Measurements from ENCODE around the gene CRY1.

CRY1 gene

GRCh38 chr12:106975993-106976658, 117.2 kb downstream of the CRY1 start:
- peaks cover 48% of the 10 kb centered on the region for H3K36me3 ChIP-seq (ENCODE audit: control insufficient read depth, insufficient read depth, low read length, severe bottlenecking)
- no peaks in the 10 kb centered on the region for H3K27me3 ChIP-seq (replicated peaks; ENCODE audit: control insufficient read depth, insufficient read depth, low read length)
- peak overlapping the region; percentile 51 for H3K9ac ChIP-seq (ENCODE audit: low read length)
- H3K4me3 ChIP-seq (ENCODE audit: low read length), result peak overlapping the region; percentile 2
- DNase-seq (ENCODE audit: low read depth), result peak; percentile 69
- H3K9me3 ChIP-seq (ENCODE audit: control insufficient read depth, low read length), result no peaks in the 10 kb centered on the region
- H3K4me1 ChIP-seq (ENCODE audit: control insufficient read depth, insufficient read depth, low read length), result peaks cover 69% of the 10 kb centered on the region

- no peak for DNase-seq (ENCODE audit: low read depth)
- H3K36me3 ChIP-seq (ENCODE audit: control insufficient read depth, insufficient read depth, low read length, severe bottlenecking), result peaks cover 58% of the 10 kb centered on the region
- no peaks in the 10 kb centered on the region for H3K9me3 ChIP-seq (ENCODE audit: control insufficient read depth, low read length)
Measured at GRCh38 chr12:106975098-106975497, 118.3 kb downstream of the CRY1 start.

GRCh38 chr12:106974511-106974910, 118.8 kb downstream of the CRY1 start:
- Histone ChIP-seq H3K4me3 (ENCODE audit: low read length) (no peak overlapping the region), H3K9me3 (ENCODE audit: control insufficient read depth, low read length) (no peaks in the 10 kb centered on the region), H3K4me1 (ENCODE audit: control insufficient read depth, insufficient read depth, low read length) (peaks cover 69% of the 10 kb centered on the region), H3K9ac (ENCODE audit: low read length) (peak overlapping the region; percentile 6), H3K36me3 (ENCODE audit: control insufficient read depth, insufficient read depth, low read length, severe bottlenecking) (peaks cover 64% of the 10 kb centered on the region), H3K27me3 (replicated peaks; ENCODE audit: control insufficient read depth, insufficient read depth, low read length) (no peaks in the 10 kb centered on the region)
- DNase-seq (ENCODE audit: low read depth), result no peak

More at GRCh38 chr12:106975098-106975497, 118.3 kb downstream of the CRY1 start:
- Histone ChIP-seq H3K27me3 (replicated peaks; ENCODE audit: control insufficient read depth, insufficient read depth, low read length) (no peaks in the 10 kb centered on the region), H3K9ac (ENCODE audit: low read length) (no peak overlapping the region), H3K4me3 (ENCODE audit: low read length) (no peak overlapping the region), H3K4me1 (ENCODE audit: control insufficient read depth, insufficient read depth, low read length) (peaks cover 69% of the 10 kb centered on the region)

GRCh38 chr12:106973545-106973944, 119.8 kb downstream of the CRY1 start:
- H3K4me3 ChIP-seq (ENCODE audit: low read length), result no peak overlapping the region
- DNase-seq (ENCODE audit: low read depth), result no peak
- no peak overlapping the region for H3K9ac ChIP-seq (ENCODE audit: low read length)
- no peaks in the 10 kb centered on the region for H3K27me3 ChIP-seq (replicated peaks; ENCODE audit: control insufficient read depth, insufficient read depth, low read length)
- peaks cover 63% of the 10 kb centered on the region for H3K4me1 ChIP-seq (ENCODE audit: control insufficient read depth, insufficient read depth, low read length)
- no peaks in the 10 kb centered on the region for H3K9me3 ChIP-seq (ENCODE audit: control insufficient read depth, low read length)
- peaks cover 67% of the 10 kb centered on the region for H3K36me3 ChIP-seq (ENCODE audit: control insufficient read depth, insufficient read depth, low read length, severe bottlenecking)

GRCh38 chr12:106971065-106971464, 122.3 kb downstream of the CRY1 start:
- peaks cover 38% of the 10 kb centered on the region for H3K4me1 ChIP-seq (ENCODE audit: control insufficient read depth, insufficient read depth, low read length)

DNA sequence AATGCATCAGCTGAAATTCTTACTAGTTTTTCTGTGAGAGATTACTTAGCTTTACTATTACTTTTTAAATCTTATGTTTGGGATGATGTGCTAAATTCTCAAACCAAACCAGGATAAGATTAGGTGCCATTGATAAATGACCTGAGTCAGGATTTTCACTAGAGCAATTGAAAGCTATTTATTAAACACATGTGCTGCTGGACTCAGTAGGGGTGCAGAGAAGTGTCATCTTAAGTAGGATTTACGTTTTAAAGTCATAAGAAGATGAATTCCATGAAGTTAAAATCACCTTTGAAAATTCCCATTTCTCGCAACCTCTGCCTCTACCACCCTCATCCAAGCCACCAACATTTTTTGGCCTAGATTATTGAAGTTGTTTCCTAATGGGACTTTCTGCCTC, 128.8 kb downstream of the CRY1 start:
- Histone ChIP-seq H3K36me3 (ENCODE audit: control insufficient read depth, insufficient read depth, low read length, severe bottlenecking) (peaks cover 74% of the 10 kb centered on the region), H3K9me3 (ENCODE audit: control insufficient read depth, low read length) (no peaks in the 10 kb centered on the region), H3K9ac (ENCODE audit: low read length) (no peak overlapping the region), H3K4me1 (ENCODE audit: control insufficient read depth, insufficient read depth, low read length) (peaks cover 22% of the 10 kb centered on the region), H3K27me3 (replicated peaks; ENCODE audit: control insufficient read depth, insufficient read depth, low read length) (no peaks in the 10 kb centered on the region), H3K4me3 (ENCODE audit: low read length) (no peak overlapping the region)
- DNase-seq (ENCODE audit: low read depth), result no peak

More at GRCh38 chr12:106971065-106971464, 122.3 kb downstream of the CRY1 start:
- no peak overlapping the region for H3K9ac ChIP-seq (ENCODE audit: low read length)
- H3K9me3 ChIP-seq (ENCODE audit: control insufficient read depth, low read length), result no peaks in the 10 kb centered on the region
- no peak overlapping the region for H3K4me3 ChIP-seq (ENCODE audit: low read length)
- H3K36me3 ChIP-seq (ENCODE audit: control insufficient read depth, insufficient read depth, low read length, severe bottlenecking), result peaks cover 87% of the 10 kb centered on the region
- no peaks in the 10 kb centered on the region for H3K27me3 ChIP-seq (replicated peaks; ENCODE audit: control insufficient read depth, insufficient read depth, low read length)
- DNase-seq (ENCODE audit: low read depth), result no peak

- H3K36me3 ChIP-seq (ENCODE audit: control insufficient read depth, insufficient read depth, low read length, severe bottlenecking), result peaks cover 56% of the 10 kb centered on the region
- H3K9ac ChIP-seq (ENCODE audit: low read length), result no peak overlapping the region
- peak; percentile 22 for DNase-seq (ENCODE audit: low read depth)
- H3K4me3 ChIP-seq (ENCODE audit: low read length), result no peak overlapping the region
- no peaks in the 10 kb centered on the region for H3K27me3 ChIP-seq (replicated peaks; ENCODE audit: control insufficient read depth, insufficient read depth, low read length)
- H3K4me1 ChIP-seq (ENCODE audit: control insufficient read depth, insufficient read depth, low read length), result peaks cover 33% of the 10 kb centered on the region
- H3K9me3 ChIP-seq (ENCODE audit: control insufficient read depth, low read length), result no peaks in the 10 kb centered on the region
Measured at GRCh38 chr12:106962286-106962685, 131.1 kb downstream of the CRY1 start.

DNA sequence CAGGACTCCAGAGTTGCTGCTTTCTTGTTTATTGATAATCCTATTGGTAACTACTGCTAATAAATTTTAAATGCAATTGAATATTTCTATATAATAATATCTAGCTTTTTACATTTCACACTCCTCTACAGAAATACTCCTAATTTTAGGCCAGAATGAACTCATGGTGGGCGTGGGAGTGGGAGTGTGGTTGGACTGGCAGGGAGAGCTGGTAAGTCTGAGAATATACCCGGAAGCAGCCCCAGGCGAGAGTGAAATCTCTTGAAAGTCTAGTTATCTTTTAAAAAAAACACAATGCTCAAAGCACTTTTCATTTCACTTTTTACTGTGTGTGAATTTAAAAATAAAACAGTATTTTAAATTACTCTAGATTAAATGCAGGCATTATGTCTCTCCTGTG, 132.9 kb downstream of the CRY1 start:
- no peaks in the 10 kb centered on the region for H3K9me3 ChIP-seq (ENCODE audit: control insufficient read depth, low read length)

DNA sequence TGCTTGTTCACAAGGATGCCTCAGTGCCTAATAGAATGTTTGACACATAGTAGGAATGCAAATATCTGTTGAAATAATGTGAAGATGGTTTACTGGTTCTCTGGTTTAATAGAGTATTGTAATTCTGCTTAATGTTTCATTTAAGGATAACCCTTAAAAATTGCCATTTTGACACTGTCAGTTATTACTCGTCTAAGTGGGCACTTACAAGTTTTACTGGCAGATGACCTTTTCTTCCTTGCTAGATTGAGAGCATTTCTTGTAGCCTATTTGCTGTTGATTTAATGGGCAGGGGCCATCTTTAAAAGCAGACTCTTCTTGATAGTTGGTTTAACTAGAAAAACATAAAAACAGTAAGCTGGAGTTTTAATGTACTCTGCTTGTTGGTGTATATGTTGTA, 135.8 kb downstream of the CRY1 start:
- H3K9ac ChIP-seq (ENCODE audit: low read length), result peak overlapping the region; percentile 96
- H3K4me3 ChIP-seq (ENCODE audit: low read length), result peak overlapping the region; percentile 93
- peaks cover 13% of the 10 kb centered on the region for H3K36me3 ChIP-seq (ENCODE audit: control insufficient read depth, insufficient read depth, low read length, severe bottlenecking)
- H3K4me1 ChIP-seq (ENCODE audit: control insufficient read depth, insufficient read depth, low read length), result peaks cover 47% of the 10 kb centered on the region
- peak; percentile 44 for DNase-seq (ENCODE audit: low read depth)
- H3K9me3 ChIP-seq (ENCODE audit: control insufficient read depth, low read length), result no peaks in the 10 kb centered on the region
- H3K27me3 ChIP-seq (replicated peaks; ENCODE audit: control insufficient read depth, insufficient read depth, low read length), result no peaks in the 10 kb centered on the region

More for the DNA sequence above, 132.9 kb downstream of the CRY1 start:
- no peaks in the 10 kb centered on the region for H3K27me3 ChIP-seq (replicated peaks; ENCODE audit: control insufficient read depth, insufficient read depth, low read length)
- H3K9ac ChIP-seq (ENCODE audit: low read length), result no peak overlapping the region
- no peak overlapping the region for H3K4me3 ChIP-seq (ENCODE audit: low read length)
- DNase-seq (ENCODE audit: low read depth), result no peak
- H3K4me1 ChIP-seq (ENCODE audit: control insufficient read depth, insufficient read depth, low read length), result peaks cover 33% of the 10 kb centered on the region
- H3K36me3 ChIP-seq (ENCODE audit: control insufficient read depth, insufficient read depth, low read length, severe bottlenecking), result peaks cover 40% of the 10 kb centered on the region

- H3K9me3 ChIP-seq (ENCODE audit: control insufficient read depth, low read length), result no peaks in the 10 kb centered on the region
- H3K4me1 ChIP-seq (ENCODE audit: control insufficient read depth, insufficient read depth, low read length), result peaks cover 36% of the 10 kb centered on the region
- H3K27me3 ChIP-seq (replicated peaks; ENCODE audit: control insufficient read depth, insufficient read depth, low read length), result no peaks in the 10 kb centered on the region
- peak overlapping the region; percentile 93 for H3K4me3 ChIP-seq (ENCODE audit: low read length)
- peak overlapping the region; percentile 96 for H3K9ac ChIP-seq (ENCODE audit: low read length)
- peak; percentile 83 for DNase-seq (ENCODE audit: low read depth)
- H3K36me3 ChIP-seq (ENCODE audit: control insufficient read depth, insufficient read depth, low read length, severe bottlenecking), result peaks cover 6% of the 10 kb centered on the region
Measured at GRCh38 chr12:106956048-106956578, 137.2 kb downstream of the CRY1 start.

GRCh38 chr12:106955377-106956047, 137.8 kb downstream of the CRY1 start, which contains the start of gene TMEM263:
Gene TMEM263 (plus strand): TSS chr12:106955907. CDS start chr12:106967117, 11,210 bp downstream.
- no peaks in the 10 kb centered on the region for H3K27me3 ChIP-seq (replicated peaks; ENCODE audit: control insufficient read depth, insufficient read depth, low read length)
- peak within 1 kb of the TSS; percentile 93 for H3K4me3 ChIP-seq (ENCODE audit: low read length)
- H3K4me1 ChIP-seq (ENCODE audit: control insufficient read depth, insufficient read depth, low read length), result peaks cover 30% of the 10 kb centered on the region
- H3K36me3 ChIP-seq (ENCODE audit: control insufficient read depth, insufficient read depth, low read length, severe bottlenecking), result peaks cover 6% of the 10 kb centered on the region
- no peaks in the 10 kb centered on the region for H3K9me3 ChIP-seq (ENCODE audit: control insufficient read depth, low read length)
- peak; percentile 99 for DNase-seq (ENCODE audit: low read depth)
- H3K9ac ChIP-seq (ENCODE audit: low read length), result peak within 1 kb of the TSS; percentile 96
